GM12892 (cell line): ENCODE data around the gene EMC10.

Experiments used
- DNase-seq: peaks from one replicate; pipeline ENCODE4 v3.0.0; 2011; ENCODE audit not compliant: insufficient read length
- FAIRE-seq: peaks from 2 replicates; lab custom pipeline; 2011; peaks lifted over from hg19 to GRCh38; lab: Jason Lieb, UNC
- POLR2A ChIP-seq: IDR thresholded peaks from 2 replicates; pipeline ENCODE4 v1.6.1; 2011; ENCODE audit warnings: low read depth, low read length, control low read depth
- POLR2AphosphoS5 ChIP-seq: IDR thresholded peaks from 2 replicates; pipeline ENCODE4 v1.6.1; 2011; ENCODE audit warnings: low read depth, low read length, control low read depth
- TAF1 ChIP-seq: IDR thresholded peaks from 2 replicates; pipeline ENCODE4 v1.6.1; 2011; ENCODE audit warnings: low read depth, mild to moderate bottlenecking, control low read depth, low read length, borderline replicate concordance

The EMC10 gene

DNA sequence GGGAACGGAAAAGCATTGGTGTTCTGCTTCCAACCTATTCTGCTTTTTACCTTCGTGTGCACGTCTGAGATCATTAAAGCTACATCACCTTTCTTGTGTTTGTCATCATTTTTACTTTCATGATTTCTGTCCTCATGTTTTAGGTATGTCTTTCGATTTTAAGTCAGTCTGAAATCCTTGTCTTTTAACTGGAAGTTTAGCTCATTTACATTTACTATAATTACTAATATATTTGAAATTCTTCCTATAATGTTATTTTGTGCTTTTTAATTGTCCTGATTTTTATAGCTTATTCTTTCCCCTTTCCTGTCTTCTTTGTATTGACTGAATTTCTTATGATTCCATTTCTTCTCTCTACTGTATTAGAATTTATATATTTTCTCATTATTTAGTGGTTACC is 56.6 kb downstream of the EMC10 start:
- DNase-seq = no peak
- no peak for FAIRE-seq
- no peak for TF ChIP-seq POLR2AphosphoS5
- TF ChIP-seq POLR2A = no peak
- TF ChIP-seq TAF1 = no peak

DNA sequence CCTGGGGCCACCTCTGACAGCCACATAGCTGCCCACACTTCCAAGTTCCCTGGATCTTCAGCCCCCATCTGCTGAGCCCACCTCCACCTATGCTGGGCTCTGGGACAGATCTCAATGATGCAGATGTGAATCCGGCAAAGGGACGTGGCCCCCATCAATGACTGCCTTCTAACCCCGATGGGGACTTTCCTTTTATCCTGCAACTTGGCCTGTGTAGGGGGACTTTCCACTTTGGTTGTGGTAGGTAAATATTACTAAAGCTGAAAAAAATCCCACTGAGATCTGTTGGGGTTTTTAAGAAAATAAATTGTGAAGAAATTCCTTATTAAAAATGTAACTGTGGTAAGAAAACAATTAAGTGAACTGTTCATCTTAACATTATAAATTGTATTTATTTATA is 58.2 kb downstream of the EMC10 start:
- TF ChIP-seq POLR2A = no peak
- TF ChIP-seq POLR2AphosphoS5 = no peak
- TF ChIP-seq TAF1 = no peak
- no peak for DNase-seq
- FAIRE-seq = peak; percentile 57

DNA sequence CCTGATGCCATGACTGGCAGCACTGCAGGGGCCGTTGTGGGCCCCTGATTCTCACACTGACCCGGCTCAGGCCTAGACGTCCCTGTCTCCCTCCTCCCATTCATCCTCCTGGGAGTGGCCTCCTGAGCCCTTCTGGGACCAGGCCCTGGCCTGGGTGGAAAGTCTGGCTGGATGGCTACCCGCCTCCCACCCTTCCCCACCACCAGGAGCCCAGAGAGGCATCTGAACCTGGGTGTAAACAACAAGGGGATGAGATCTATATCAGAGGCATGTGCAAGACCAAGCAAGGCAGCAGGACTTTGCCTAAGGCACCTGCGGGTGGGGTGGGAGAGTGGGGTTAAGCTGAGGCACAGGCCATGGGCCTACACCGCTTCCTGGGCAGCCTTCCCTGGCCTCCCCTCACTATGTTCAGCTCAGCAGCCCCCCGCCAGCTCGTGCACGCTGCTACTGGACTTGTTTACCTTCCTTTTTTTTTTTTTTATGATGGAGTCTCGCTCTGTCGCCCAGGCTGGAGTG is 59.4 kb downstream of the EMC10 start:
- no peak for TF ChIP-seq POLR2A
- FAIRE-seq (no peak), DNase-seq (no peak)

DNA sequence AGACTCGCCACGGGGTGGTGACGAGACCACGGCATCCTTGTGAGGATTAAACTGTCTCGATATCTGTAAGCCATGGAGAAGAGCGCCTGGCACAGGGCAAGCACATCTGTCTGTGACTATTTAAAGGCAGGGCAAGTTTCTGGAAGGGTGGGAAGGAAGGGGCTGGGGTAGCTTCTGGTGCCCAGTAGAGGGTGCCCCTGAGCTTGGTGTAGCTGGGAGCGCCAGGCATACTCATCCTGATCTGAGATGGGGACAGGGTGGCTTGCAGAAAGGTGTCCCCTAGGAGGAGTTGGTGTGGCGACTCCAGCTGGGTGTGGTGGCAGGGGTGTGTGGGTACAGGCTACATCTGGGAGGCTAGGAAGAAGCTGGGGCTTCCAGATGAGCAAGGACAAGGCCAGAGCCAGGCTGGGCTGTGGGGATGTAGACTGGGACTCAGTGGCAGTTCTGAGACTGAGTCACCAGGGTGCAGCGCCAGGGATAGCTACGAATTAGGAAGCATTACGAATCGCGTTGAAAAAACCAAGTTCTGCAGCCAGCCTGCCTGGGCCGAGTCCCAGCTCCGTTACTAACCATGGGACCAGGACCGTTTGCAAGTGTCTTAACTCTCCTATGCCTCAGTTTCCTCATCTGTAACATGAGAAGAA is 60.5 kb downstream of the EMC10 start:
- no peak for TF ChIP-seq POLR2AphosphoS5
- TF ChIP-seq TAF1 = no peak
- no peak for TF ChIP-seq POLR2A
- DNase-seq (no peak), FAIRE-seq (no peak)

DNA sequence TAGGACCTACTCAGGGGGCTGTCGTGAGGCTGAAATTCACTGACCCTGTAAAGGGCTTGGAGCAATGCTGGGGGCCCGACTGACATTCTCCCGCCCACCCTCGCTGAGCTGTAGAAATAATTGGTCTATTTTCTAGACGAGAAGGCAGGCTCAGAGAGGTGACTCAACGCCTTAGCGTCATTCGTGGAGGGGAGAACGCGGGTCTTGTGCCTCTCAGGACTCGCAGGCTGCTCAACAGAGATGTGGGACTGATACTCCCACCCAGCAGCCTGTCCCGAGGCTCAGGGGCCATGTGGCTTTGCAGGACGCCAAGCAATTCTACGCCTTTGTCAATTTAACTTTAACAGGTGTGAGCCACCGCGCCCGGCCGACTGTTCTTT is 61.0 kb downstream of the EMC10 start:
- DNase-seq (no peak), FAIRE-seq (no peak)
- no peak for TF ChIP-seq TAF1
- no peak for TF ChIP-seq POLR2A
- TF ChIP-seq POLR2AphosphoS5 = no peak

DNA sequence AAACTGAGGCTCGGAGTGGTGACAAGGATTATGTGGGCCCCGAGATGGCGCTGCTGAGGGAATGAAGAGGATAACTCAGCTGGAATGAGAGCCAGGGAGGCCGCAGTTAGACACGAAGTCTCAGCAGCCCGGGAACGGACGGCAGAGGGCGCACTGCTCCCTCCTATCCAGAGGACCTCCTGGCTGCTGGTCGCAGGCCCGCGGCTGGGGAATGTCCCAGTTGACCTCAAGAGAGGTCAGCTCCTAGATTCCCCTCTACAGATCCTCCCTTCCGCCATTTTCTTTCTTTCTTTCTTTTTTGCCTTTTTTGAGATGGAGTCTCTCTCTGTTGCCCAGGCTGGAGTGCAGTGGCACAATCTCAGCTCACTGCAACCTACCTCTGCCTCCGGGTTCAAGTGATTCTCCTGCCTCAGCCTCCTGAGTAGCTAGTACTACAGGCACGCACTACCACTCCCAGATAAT is 61.5 kb downstream of the EMC10 start:
- TF ChIP-seq TAF1 = no peak
- no peak for TF ChIP-seq POLR2A
- TF ChIP-seq POLR2AphosphoS5 = no peak
- FAIRE-seq (no peak), DNase-seq (peak; percentile 69)
